Stimulated activated CD4-positive, alpha-beta T cell treated with anti-CD3 and anti-CD28 coated beads, Interleukin-1b, Interleukin-23, amount 100 ng/mL, for 4 hours (primary cell): ENCODE data around the gene CERS3.

Experiments used
- DNase-seq, 2 donors: peaks; one replicate each; pipeline ENCODE4 v3.0.0-alpha.2; 2020; ENCODE audit warnings: low read depth in 2 of 2

The CERS3 gene

GRCh38 chr15:100383302-100384107, 145.2 kb downstream of the CERS3 start:
- no peak for DNase-seq

GRCh38 chr15:100373942-100374341, 154.8 kb downstream of the CERS3 start:
- DNase-seq = no peak

GRCh38 chr15:100373120-100373896, 155.4 kb downstream of the CERS3 start:
- DNase-seq = no peak

GRCh38 chr15:100372739-100373119, 156.0 kb downstream of the CERS3 start:
- no peak for DNase-seq

GRCh38 chr15:100355342-100355741, 173.4 kb downstream of the CERS3 start:
- no peak for DNase-seq

- DNase-seq = no peak
Observed at GRCh38 chr15:100353449-100353848, 175.3 kb downstream of the CERS3 start.

- DNase-seq = no peak
Observed at GRCh38 chr15:100350434-100351226, 178.1 kb downstream of the CERS3 start.
